ENCODE measurements around the gene KNOP1. TPM values are rescaled to one million over a fixed set of nuclear protein-coding genes. Genes with fewer than 3 reads are reported as not detected.

KNOP1 gene
- total and polyA plus RNA-seq, 2 of the 4 experiments (the other 2 are of a cell fraction) = 7.0 to 8.4 TPM

DNA sequence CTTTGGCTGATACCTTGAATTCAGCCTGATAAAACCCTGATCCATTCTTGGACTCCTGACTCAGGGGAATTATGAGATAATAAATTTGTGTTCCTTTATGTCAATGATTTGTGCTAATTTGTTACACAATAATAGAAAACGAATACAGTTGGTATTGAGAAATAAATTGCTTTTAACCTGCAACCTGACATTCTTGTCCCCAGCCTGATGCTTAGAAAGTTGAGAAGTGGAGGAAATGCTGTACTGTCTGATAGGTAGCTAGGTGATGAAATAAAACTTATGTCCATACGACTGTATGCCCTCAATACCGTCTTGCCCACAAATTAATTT lies 10.6 kb upstream of the KNOP1 start:
- ATAC-seq (ENCODE audit: low read depth) = no peak
- Histone ChIP-seq H4K8ac (ENCODE audit: low read depth in 2 of 2, low read length in 2 of 2) (no peak overlapping the region), H3K4me1 (ENCODE audit: control insufficient read depth, insufficient read depth, low read length) (no peaks in the 10 kb centered on the region), H3K36me3 (ENCODE audit: control insufficient read depth, insufficient read depth, low read length) (no peaks in the 10 kb centered on the region), H3K4ac (ENCODE audit: low read depth, low read length) (no peak overlapping the region), H2AK9ac (replicated peaks; ENCODE audit: low read depth, low read length, poor library complexity) (no peak overlapping the region), H4K20me1 (ENCODE audit: insufficient read depth, low read length) (no peaks in the 10 kb centered on the region), H3K9me3 (ENCODE audit: control insufficient read depth, insufficient read depth, low read length) (no peaks in the 10 kb centered on the region), H3K14ac (replicated peaks; ENCODE audit: low read depth, low read length) (no peak overlapping the region), H4K91ac (ENCODE audit: insufficient read depth, low read depth, low read length) (no peak overlapping the region), H3K4me3 (ENCODE audit: insufficient read depth, low read depth, low read length) (no peak overlapping the region), H4K5ac (ENCODE audit: low read depth, low read length) (no peak overlapping the region), H2BK5ac (ENCODE audit: low read depth, low read length, poor library complexity, severe bottlenecking) (no peak overlapping the region), H3K9me1 (ENCODE audit: insufficient read depth, low read length) (no peaks in the 10 kb centered on the region), H3K27ac (ENCODE audit: insufficient read depth, low read length) (no peak overlapping the region), H2AK5ac (ENCODE audit: low read depth, low read length) (no peak overlapping the region), H3K9ac (ENCODE audit: low read depth, low read length) (no peak overlapping the region), H3K4me2 (ENCODE audit: low read depth, low read length) (no peak overlapping the region), H3K79me1 (ENCODE audit: low read depth in 1 of 2, low read length in 2 of 2) (no peaks in the 10 kb centered on the region; a peak in 2 of 4 replicates), H2BK15ac (ENCODE audit: low read depth, low read length) (no peak overlapping the region), H3K56ac (ENCODE audit: extremely low read depth, insufficient read depth, low read length) (no peak overlapping the region), H3K27me3 (ENCODE audit: control insufficient read depth, insufficient read depth, low read length) (no peaks in the 10 kb centered on the region), H2AFZ (replicated peaks; ENCODE audit: low read length, poor library complexity) (no peak overlapping the region), H3K23ac (ENCODE audit: low read depth, low read length) (no peak overlapping the region), H2BK20ac (ENCODE audit: low read depth, low read length) (no peak overlapping the region), H2BK120ac (ENCODE audit: low read depth, low read length) (no peak overlapping the region), H3K18ac (ENCODE audit: low read depth, low read length) (no peak overlapping the region)
- no TSS peak for BruUV-seq (replicated peaks)
- dilution Hi-C loops (cut with HindIII; ENCODE audit: low sequenced_read_pairs, unreplicated experiment) (no loop called here), in situ Hi-C loops (cut with MboI; ENCODE audit: low sequenced_read_pairs) (no loop called here), intact Hi-C loops (cut with micrococcal nuclease) (no loop called here)
- POLR2A ChIA-PET (ENCODE audit: unreplicated experiment) = no interaction called here
- 0 out of 2 replicates have a peak, but pooled peaks have one; percentile 16 for TF ChIP-seq CEBPB (IDR thresholded peaks at IDR 0.05; ENCODE audit: low read depth, low read length)
- no peak for TF ChIP-seq FOS (IDR thresholded peaks at IDR 0.05; ENCODE audit: low read depth, low read length)
- no peak for DNase-seq
- WGBS, 2 experiments (ENCODE audit: extremely low coverage in 2 of 2, insufficient read length in 1 of 2) = no CpG with 5 or more reads among the region's 3 CpGs
- CTCF ChIA-PET = no interaction called here
